BLaER1 (cell line): ENCODE results near the gene IDH3G.

Experiments
- H3K27ac ChIP-seq: shearing (Covaris generic); formaldehyde crosslinking; 2 replicates; pipeline ENCODE4 v1.8.1; 2022
- H3K27me3 ChIP-seq: shearing (Covaris generic); formaldehyde crosslinking; 2 replicates; pipeline ENCODE4 v1.8.1; 2022
- H3K36me3 ChIP-seq: shearing (Covaris generic); formaldehyde crosslinking; 2 replicates; pipeline ENCODE4 v1.8.1; 2022
- H3K4me1 ChIP-seq: shearing (Covaris generic); formaldehyde crosslinking; 2 replicates; pipeline ENCODE4 v1.8.1; 2022
- H3K4me2 ChIP-seq: shearing (Covaris generic); formaldehyde crosslinking; 2 replicates; pipeline ENCODE4 v1.8.1; 2022
- H3K4me3 ChIP-seq: shearing (Covaris generic); formaldehyde crosslinking; 2 replicates; pipeline ENCODE4 v1.8.1; 2022
- H3K9ac ChIP-seq: shearing (Covaris generic); formaldehyde crosslinking; 2 replicates; pipeline ENCODE4 v1.8.1; 2022
- H3K9me3 ChIP-seq: shearing (Covaris generic); formaldehyde crosslinking; 2 replicates; pipeline ENCODE4 v1.8.1; 2022
- H4K20me1 ChIP-seq: shearing (Covaris generic); formaldehyde crosslinking; 2 replicates; pipeline ENCODE4 v1.8.1; 2022
- Cebpa-rat ChIP-seq: shearing (Covaris generic); IDR thresholded peaks from 2 replicates; pipeline ENCODE4 v1.8.1; 2022

The IDH3G gene

DNA sequence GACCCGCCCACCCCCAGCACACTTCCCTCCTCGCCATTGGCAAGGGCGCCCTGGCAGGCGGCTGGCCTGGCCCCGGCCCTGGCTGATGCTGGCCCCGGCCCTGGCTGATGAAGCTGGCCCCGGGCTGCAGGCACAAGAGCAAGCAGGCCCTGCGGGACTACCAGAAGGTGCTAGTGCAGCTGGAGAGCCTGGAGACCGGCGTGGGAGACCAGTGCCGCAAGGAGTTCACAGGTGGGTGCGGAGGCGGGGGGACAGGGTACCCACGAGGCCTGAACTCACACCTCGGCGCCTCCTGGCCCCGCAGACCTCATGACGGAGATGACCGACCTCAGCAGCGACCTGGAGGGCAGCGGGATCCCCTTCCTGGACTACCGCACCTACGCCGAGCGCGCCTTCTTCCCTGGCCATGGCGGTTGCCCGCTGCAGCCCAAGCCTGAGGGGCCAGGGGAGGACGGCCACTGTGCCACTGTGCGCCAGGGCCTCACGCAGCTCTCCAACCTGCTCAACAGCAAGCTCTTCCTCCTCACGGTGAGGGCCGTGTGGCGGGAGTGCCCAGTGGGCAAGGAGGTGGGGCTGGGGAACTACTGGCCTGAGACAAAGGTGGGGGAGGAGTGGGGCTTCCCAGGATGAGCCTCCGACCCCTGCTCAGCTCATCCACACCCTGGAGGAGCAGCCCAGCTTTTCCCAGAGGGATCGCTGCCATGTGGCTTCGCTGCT, 19.4 kb downstream of the IDH3G start:
- peaks cover 32% of the 10 kb centered on the region; the same call in 1 of the 2 replicates for H3K9me3 ChIP-seq
- H3K27ac ChIP-seq: no peak overlapping the region
- H3K9ac ChIP-seq: no peak overlapping the region
- no peaks in the 10 kb centered on the region; the same call in 1 of the 2 replicates for H3K27me3 ChIP-seq
- no peak for TF ChIP-seq Cebpa-rat
- H3K4me1 ChIP-seq: peaks cover 34% of the 10 kb centered on the region
- no peak overlapping the region for H3K4me3 ChIP-seq
- H3K4me2 ChIP-seq: no peak overlapping the region
- no peaks in the 10 kb centered on the region for H4K20me1 ChIP-seq
- H3K36me3 ChIP-seq: no peaks in the 10 kb centered on the region

- Histone ChIP-seq H3K9ac (no peak overlapping the region), H3K27me3 (no peaks in the 10 kb centered on the region; the same call in 1 of the 2 replicates), H3K4me1 (peaks cover 30% of the 10 kb centered on the region), H3K27ac (no peak overlapping the region), H4K20me1 (0 out of 2 replicates have a peak, but pooled peaks cover 5% of the 10 kb centered on the region), H3K4me2 (no peak overlapping the region), H3K4me3 (no peak overlapping the region), H3K9me3 (peaks cover 32% of the 10 kb centered on the region; the same call in 1 of the 2 replicates), H3K36me3 (no peaks in the 10 kb centered on the region)
- TF ChIP-seq Cebpa-rat: no peak
These were observed 20.2 kb downstream of the IDH3G start for GRCh38 chrX:153773741-153774575.

GRCh38 chrX:153773218-153773611, 21.0 kb downstream of the IDH3G start:
- Histone ChIP-seq H3K4me2 (no peak overlapping the region), H3K27ac (no peak overlapping the region), H4K20me1 (0 out of 2 replicates have a peak, but pooled peaks cover 6% of the 10 kb centered on the region), H3K9me3 (peaks cover 32% of the 10 kb centered on the region; the same call in 1 of the 2 replicates), H3K27me3 (no peaks in the 10 kb centered on the region; the same call in 1 of the 2 replicates), H3K9ac (no peak overlapping the region), H3K4me3 (no peak overlapping the region), H3K36me3 (no peaks in the 10 kb centered on the region), H3K4me1 (peaks cover 30% of the 10 kb centered on the region)
- no peak for TF ChIP-seq Cebpa-rat

GRCh38 chrX:153772316-153773217, 21.6 kb downstream of the IDH3G start:
- peak overlapping the region; percentile 21 for H3K4me2 ChIP-seq
- H3K4me1 ChIP-seq: peaks cover 30% of the 10 kb centered on the region
- no peaks in the 10 kb centered on the region for H3K27me3 ChIP-seq
- H3K27ac ChIP-seq: no peak overlapping the region
- 0 out of 2 replicates have a peak, but pooled peaks cover 6% of the 10 kb centered on the region for H4K20me1 ChIP-seq
- TF ChIP-seq Cebpa-rat: no peak
- no peaks in the 10 kb centered on the region for H3K36me3 ChIP-seq
- peaks cover 32% of the 10 kb centered on the region; the same call in 1 of the 2 replicates for H3K9me3 ChIP-seq
- no peak overlapping the region for H3K9ac ChIP-seq
- H3K4me3 ChIP-seq: no peak overlapping the region

- no peak for TF ChIP-seq Cebpa-rat
- Histone ChIP-seq H4K20me1 (0 out of 2 replicates have a peak, but pooled peaks cover 6% of the 10 kb centered on the region), H3K9ac (no peak overlapping the region), H3K36me3 (no peaks in the 10 kb centered on the region), H3K27me3 (no peaks in the 10 kb centered on the region), H3K9me3 (peaks cover 32% of the 10 kb centered on the region; the same call in 1 of the 2 replicates), H3K4me1 (peaks cover 37% of the 10 kb centered on the region), H3K27ac (no peak overlapping the region), H3K4me2 (no peak overlapping the region), H3K4me3 (no peak overlapping the region)
These were observed 22.5 kb downstream of the IDH3G start for GRCh38 chrX:153771415-153772315.

DNA sequence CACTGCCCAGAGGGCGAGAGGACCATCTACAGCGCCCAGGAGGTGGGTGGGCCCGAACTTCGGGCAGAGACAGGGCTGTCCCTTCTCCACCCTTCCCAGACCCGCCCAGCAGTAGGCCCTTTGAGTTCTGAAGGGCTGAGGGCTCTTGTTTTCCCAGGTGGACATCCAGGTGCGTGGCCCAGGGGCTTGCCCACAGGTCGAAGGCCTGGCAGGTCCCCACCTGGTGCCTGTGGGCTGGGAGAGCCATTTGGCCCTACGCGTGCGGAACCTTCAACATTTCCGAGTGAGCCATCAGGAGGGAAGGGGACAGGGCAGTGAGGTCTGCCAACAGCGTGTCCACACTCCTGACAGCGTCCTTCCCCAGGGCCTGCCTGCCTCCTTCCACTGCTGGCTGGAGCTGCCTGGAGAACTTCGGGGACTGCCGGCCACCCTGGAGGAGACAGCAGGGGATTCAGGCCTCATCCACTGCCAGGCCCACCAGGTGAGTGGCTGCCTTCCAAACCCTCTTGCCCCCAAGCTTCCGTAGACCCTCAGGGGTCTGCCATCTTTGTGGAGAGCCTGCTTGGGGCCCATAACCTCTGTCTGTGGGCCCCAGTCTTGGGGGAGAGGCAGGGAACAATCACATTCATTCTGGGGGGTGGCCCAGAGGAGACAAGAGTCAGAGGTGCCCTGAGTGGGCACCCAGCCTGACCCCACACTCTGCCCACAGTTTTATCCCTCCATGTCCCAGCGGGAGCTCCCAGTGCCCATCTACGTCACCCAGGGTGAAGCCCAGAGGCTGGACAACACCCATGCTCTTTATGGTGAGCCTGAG, 23.4 kb downstream of the IDH3G start:
- Histone ChIP-seq H3K27me3 (no peaks in the 10 kb centered on the region; the same call in 1 of the 2 replicates), H4K20me1 (peaks cover 8% of the 10 kb centered on the region; the same call in 1 of the 2 replicates), H3K27ac (no peak overlapping the region), H3K9ac (no peak overlapping the region), H3K4me2 (no peak overlapping the region), H3K4me3 (no peak overlapping the region), H3K4me1 (peaks cover 46% of the 10 kb centered on the region), H3K9me3 (peaks cover 32% of the 10 kb centered on the region; the same call in 1 of the 2 replicates), H3K36me3 (no peaks in the 10 kb centered on the region)
- no peak for TF ChIP-seq Cebpa-rat

DNA sequence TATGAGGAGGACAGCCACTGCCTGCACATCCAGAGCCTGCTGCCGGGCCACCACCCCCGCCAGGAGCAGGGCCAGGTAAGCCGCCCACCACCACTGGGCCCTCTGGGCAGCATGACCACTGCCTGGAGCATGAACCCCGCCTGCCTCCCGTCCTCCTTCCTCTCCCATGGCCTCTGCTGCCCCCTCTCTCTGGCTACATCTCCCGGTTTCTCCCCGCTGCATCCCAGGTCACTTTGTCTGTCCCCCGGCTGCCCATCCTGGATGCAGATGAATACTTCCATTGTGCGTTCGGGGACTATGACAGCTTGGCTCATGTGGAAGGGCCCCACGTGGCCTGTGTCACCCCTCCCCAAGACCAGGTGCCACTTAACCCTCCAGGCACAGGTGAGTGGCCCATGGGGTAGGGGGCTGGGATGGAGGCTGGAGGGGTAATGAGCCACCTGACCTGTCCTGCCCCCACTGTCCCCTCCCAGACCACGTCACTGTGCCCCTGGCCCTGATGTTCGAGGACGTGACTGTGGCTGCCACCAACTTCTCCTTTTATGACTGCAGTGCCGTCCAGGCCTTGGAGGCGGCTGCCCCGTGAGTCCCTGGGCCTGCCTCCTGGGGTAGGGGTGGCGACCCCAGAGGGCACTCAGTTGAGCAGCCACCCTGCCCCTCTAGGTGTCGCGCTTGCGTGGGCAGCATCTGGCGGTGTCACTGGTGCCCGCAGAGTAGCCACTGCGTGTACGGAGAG, 24.1 kb downstream of the IDH3G start:
- Histone ChIP-seq H4K20me1 (peaks cover 15% of the 10 kb centered on the region; the same call in 1 of the 2 replicates), H3K4me1 (peaks cover 54% of the 10 kb centered on the region), H3K9me3 (peaks cover 25% of the 10 kb centered on the region; the same call in 1 of the 2 replicates), H3K27ac (no peak overlapping the region), H3K4me2 (no peak overlapping the region), H3K9ac (no peak overlapping the region), H3K36me3 (no peaks in the 10 kb centered on the region), H3K4me3 (no peak overlapping the region), H3K27me3 (no peaks in the 10 kb centered on the region; the same call in 1 of the 2 replicates)
- no peak for TF ChIP-seq Cebpa-rat
